Peyer's patch (tissue), 4 donors: ENCODE results near the gene SEC14L2.

Experiments
- CTCF ChIP-seq, 6 experiments: fragments of 450-650 bp in 4 of 6; fragments of 200-600 bp in 2 of 6; sonication (generic) in 1 of 6; IDR thresholded peaks; one replicate each; pipeline ENCODE4 v1.5.1; 2017 to 2019; ENCODE audit warnings: antibody characterized with exemption in 6 of 6, mild to moderate bottlenecking in 3 of 6, moderate library complexity in 1 of 6
- POLR2A ChIP-seq, 2 donors: fragments of 450-650 bp; IDR thresholded peaks; one replicate each; pipeline ENCODE4 v1.5.1; 2017; ENCODE audit warnings: antibody characterized with exemption in 2 of 2, mild to moderate bottlenecking in 2 of 2, moderate library complexity in 2 of 2

- no peak for TF ChIP-seq CTCF (IDR thresholded peaks at IDR 0.05)
- TF ChIP-seq POLR2A (IDR thresholded peaks at IDR 0.05) = no peak
Measured at GRCh38 chr22:30420347-30421125, 23.7 kb downstream of the SEC14L2 start.
